ENCODE results near the gene SUPT3H.

Gene SUPT3H

GRCh38 chr6:45229416-45229815 lies 148.3 kb downstream of the SUPT3H start:
- H3K9ac ChIP-seq (ENCODE audit: low read depth, low read length), result no peak overlapping the region
- no peaks in the 10 kb centered on the region for H3K9me3 ChIP-seq (ENCODE audit: insufficient read depth, low read depth, low read length)
- no peaks in the 10 kb centered on the region for H3K4me1 ChIP-seq (ENCODE audit: insufficient read depth, low read length)
- no peaks in the 10 kb centered on the region for H3K27me3 ChIP-seq (ENCODE audit: insufficient read depth, low read length)
- no peaks in the 10 kb centered on the region for H3K36me3 ChIP-seq (ENCODE audit: insufficient read depth, low read depth, low read length)
- H3K27ac ChIP-seq (ENCODE audit: low read length), result no peak overlapping the region
- H3K4me3 ChIP-seq (ENCODE audit: low read length), result no peak overlapping the region

GRCh38 chr6:45226081-45226480 lies 151.7 kb downstream of the SUPT3H start:
- Histone ChIP-seq H3K9me3 (ENCODE audit: insufficient read depth, low read depth, low read length) (no peaks in the 10 kb centered on the region), H3K9ac (ENCODE audit: low read depth, low read length) (no peak overlapping the region), H3K27me3 (ENCODE audit: insufficient read depth, low read length) (no peaks in the 10 kb centered on the region), H3K36me3 (ENCODE audit: insufficient read depth, low read depth, low read length) (no peaks in the 10 kb centered on the region), H3K27ac (ENCODE audit: low read length) (no peak overlapping the region), H3K4me3 (ENCODE audit: low read length) (no peak overlapping the region), H3K4me1 (ENCODE audit: insufficient read depth, low read length) (no peaks in the 10 kb centered on the region)

GRCh38 chr6:45222380-45222779 lies 155.4 kb downstream of the SUPT3H start:
- Histone ChIP-seq H3K36me3 (ENCODE audit: insufficient read depth, low read depth, low read length) (no peaks in the 10 kb centered on the region), H3K27me3 (ENCODE audit: insufficient read depth, low read length) (no peaks in the 10 kb centered on the region), H3K9ac (ENCODE audit: low read depth, low read length) (no peak overlapping the region), H3K4me3 (ENCODE audit: low read length) (no peak overlapping the region), H3K27ac (ENCODE audit: low read length) (no peak overlapping the region), H3K9me3 (ENCODE audit: insufficient read depth, low read depth, low read length) (no peaks in the 10 kb centered on the region), H3K4me1 (ENCODE audit: insufficient read depth, low read length) (no peaks in the 10 kb centered on the region)

GRCh38 chr6:45215759-45216158 lies 162.0 kb downstream of the SUPT3H start:
- H3K27me3 ChIP-seq (ENCODE audit: insufficient read depth, low read length), result no peaks in the 10 kb centered on the region
- H3K9me3 ChIP-seq (ENCODE audit: insufficient read depth, low read depth, low read length), result no peaks in the 10 kb centered on the region; the same call in 1 of the 2 replicates
- H3K4me1 ChIP-seq (ENCODE audit: insufficient read depth, low read length), result peaks cover 16% of the 10 kb centered on the region; the same call in 1 of the 2 replicates
- H3K27ac ChIP-seq (ENCODE audit: low read length), result no peak overlapping the region
- H3K4me3 ChIP-seq (ENCODE audit: low read length), result no peak overlapping the region
- H3K36me3 ChIP-seq (ENCODE audit: insufficient read depth, low read depth, low read length), result no peaks in the 10 kb centered on the region
- no peak overlapping the region for H3K9ac ChIP-seq (ENCODE audit: low read depth, low read length)

- H3K4me3 ChIP-seq (ENCODE audit: low read length), result no peak overlapping the region
- no peak overlapping the region for H3K9ac ChIP-seq (ENCODE audit: low read depth, low read length)
- H3K36me3 ChIP-seq (ENCODE audit: insufficient read depth, low read depth, low read length), result no peaks in the 10 kb centered on the region
- peak overlapping the region; percentile 32 for H3K27ac ChIP-seq (ENCODE audit: low read length)
- H3K9me3 ChIP-seq (ENCODE audit: insufficient read depth, low read depth, low read length), result peaks cover 8% of the 10 kb centered on the region
- peaks cover 16% of the 10 kb centered on the region; the same call in 1 of the 2 replicates for H3K4me1 ChIP-seq (ENCODE audit: insufficient read depth, low read length)
- no peaks in the 10 kb centered on the region for H3K27me3 ChIP-seq (ENCODE audit: insufficient read depth, low read length)
These were observed 164.8 kb downstream of the SUPT3H start for GRCh38 chr6:45212976-45213375.

GRCh38 chr6:45209762-45210161 lies 168.0 kb downstream of the SUPT3H start:
- H3K4me1 ChIP-seq (ENCODE audit: insufficient read depth, low read length), result peaks cover 16% of the 10 kb centered on the region; the same call in 1 of the 2 replicates
- no peak overlapping the region for H3K9ac ChIP-seq (ENCODE audit: low read depth, low read length)
- H3K27ac ChIP-seq (ENCODE audit: low read length), result no peak overlapping the region
- H3K9me3 ChIP-seq (ENCODE audit: insufficient read depth, low read depth, low read length), result peaks cover 8% of the 10 kb centered on the region
- no peaks in the 10 kb centered on the region for H3K27me3 ChIP-seq (ENCODE audit: insufficient read depth, low read length)
- no peak overlapping the region for H3K4me3 ChIP-seq (ENCODE audit: low read length)
- H3K36me3 ChIP-seq (ENCODE audit: insufficient read depth, low read depth, low read length), result no peaks in the 10 kb centered on the region

GRCh38 chr6:45206793-45207492 lies 170.8 kb downstream of the SUPT3H start:
- Histone ChIP-seq H3K9me3 (ENCODE audit: insufficient read depth, low read depth, low read length) (peaks cover 8% of the 10 kb centered on the region), H3K9ac (ENCODE audit: low read depth, low read length) (no peak overlapping the region), H3K4me1 (ENCODE audit: insufficient read depth, low read length) (no peaks in the 10 kb centered on the region; the same call in 1 of the 2 replicates), H3K27me3 (ENCODE audit: insufficient read depth, low read length) (no peaks in the 10 kb centered on the region), H3K27ac (ENCODE audit: low read length) (no peak overlapping the region), H3K4me3 (ENCODE audit: low read length) (no peak overlapping the region), H3K36me3 (ENCODE audit: insufficient read depth, low read depth, low read length) (no peaks in the 10 kb centered on the region)

- Histone ChIP-seq H3K9me3 (ENCODE audit: insufficient read depth, low read depth, low read length) (no peaks in the 10 kb centered on the region), H3K36me3 (ENCODE audit: insufficient read depth, low read depth, low read length) (no peaks in the 10 kb centered on the region), H3K4me3 (ENCODE audit: low read length) (no peak overlapping the region), H3K27me3 (ENCODE audit: insufficient read depth, low read length) (no peaks in the 10 kb centered on the region), H3K27ac (ENCODE audit: low read length) (no peak overlapping the region), H3K9ac (ENCODE audit: low read depth, low read length) (no peak overlapping the region), H3K4me1 (ENCODE audit: insufficient read depth, low read length) (0 out of 2 replicates have a peak, but pooled peaks cover 2% of the 10 kb centered on the region)
These were observed 176.2 kb downstream of the SUPT3H start for GRCh38 chr6:45201484-45201883.

- Histone ChIP-seq H3K4me1 (ENCODE audit: insufficient read depth, low read length) (0 out of 2 replicates have a peak, but pooled peaks cover 2% of the 10 kb centered on the region), H3K4me3 (ENCODE audit: low read length) (no peak overlapping the region), H3K27ac (ENCODE audit: low read length) (no peak overlapping the region)
These were observed 177.2 kb downstream of the SUPT3H start for GRCh38 chr6:45200510-45200909.

GRCh38 chr6:45199554-45199953 lies 178.2 kb downstream of the SUPT3H start:
- H3K4me1 ChIP-seq (ENCODE audit: insufficient read depth, low read length), result 0 out of 2 replicates have a peak, but pooled peaks cover 2% of the 10 kb centered on the region
- H3K27ac ChIP-seq (ENCODE audit: low read length), result no peak overlapping the region
- H3K36me3 ChIP-seq (ENCODE audit: insufficient read depth, low read depth, low read length), result no peaks in the 10 kb centered on the region
- no peaks in the 10 kb centered on the region for H3K27me3 ChIP-seq (ENCODE audit: insufficient read depth, low read length)
- H3K4me3 ChIP-seq (ENCODE audit: low read length), result no peak overlapping the region
- no peaks in the 10 kb centered on the region for H3K9me3 ChIP-seq (ENCODE audit: insufficient read depth, low read depth, low read length)
- no peak overlapping the region for H3K9ac ChIP-seq (ENCODE audit: low read depth, low read length)

More at GRCh38 chr6:45200510-45200909, 177.2 kb downstream of the SUPT3H start:
- Histone ChIP-seq H3K27me3 (ENCODE audit: insufficient read depth, low read length) (no peaks in the 10 kb centered on the region), H3K36me3 (ENCODE audit: insufficient read depth, low read depth, low read length) (no peaks in the 10 kb centered on the region), H3K9ac (ENCODE audit: low read depth, low read length) (no peak overlapping the region), H3K9me3 (ENCODE audit: insufficient read depth, low read depth, low read length) (no peaks in the 10 kb centered on the region)

- H3K9me3 ChIP-seq (ENCODE audit: insufficient read depth, low read depth, low read length), result no peaks in the 10 kb centered on the region
- no peaks in the 10 kb centered on the region for H3K27me3 ChIP-seq (ENCODE audit: insufficient read depth, low read length)
- no peak overlapping the region for H3K27ac ChIP-seq (ENCODE audit: low read length)
- H3K36me3 ChIP-seq (ENCODE audit: insufficient read depth, low read depth, low read length), result no peaks in the 10 kb centered on the region
- H3K4me3 ChIP-seq (ENCODE audit: low read length), result no peak overlapping the region
- no peak overlapping the region for H3K9ac ChIP-seq (ENCODE audit: low read depth, low read length)
- H3K4me1 ChIP-seq (ENCODE audit: insufficient read depth, low read length), result 0 out of 2 replicates have a peak, but pooled peaks cover 1% of the 10 kb centered on the region
These were observed 181.6 kb downstream of the SUPT3H start for GRCh38 chr6:45196121-45196520.

- Histone ChIP-seq H3K4me1 (ENCODE audit: insufficient read depth, low read length) (no peaks in the 10 kb centered on the region), H3K36me3 (ENCODE audit: insufficient read depth, low read depth, low read length) (no peaks in the 10 kb centered on the region), H3K9ac (ENCODE audit: low read depth, low read length) (no peak overlapping the region)
These were observed 182.6 kb downstream of the SUPT3H start for GRCh38 chr6:45195137-45195536.

More at GRCh38 chr6:45195137-45195536, 182.6 kb downstream of the SUPT3H start:
- no peaks in the 10 kb centered on the region for H3K9me3 ChIP-seq (ENCODE audit: insufficient read depth, low read depth, low read length)
- H3K27me3 ChIP-seq (ENCODE audit: insufficient read depth, low read length), result no peaks in the 10 kb centered on the region
- no peak overlapping the region for H3K4me3 ChIP-seq (ENCODE audit: low read length)
- H3K27ac ChIP-seq (ENCODE audit: low read length), result no peak overlapping the region
